Right cardiac atrium (tissue), 5 donors: ENCODE data around the gene FAM228A. TPM values are rescaled to one million over a fixed set of nuclear protein-coding genes. Genes with fewer than 3 reads are reported as not detected.
"Not testable (repeated sequence)": the region's sequence is repeated elsewhere in the genome, so short reads cannot be mapped to it uniquely, and the experiment has no call there.

Experiments used
- ATAC-seq, 2 donors: fragments of 200-7000 bp; cut with Tn5 transposase; one replicate each; pipeline versions ENCODE4 v1.8.0 to v1.9.1; 2020; ENCODE audit warnings: moderate library complexity in 2 of 2, mild to moderate bottlenecking in 1 of 2
- DNase-seq, 3 donors: peaks; one replicate each; pipeline ENCODE4 v3.0.0-alpha.2; 2020
- H3K27ac ChIP-seq: one replicate; pipeline ENCODE4 v1.5.1; 2013; ENCODE audit warnings: mild to moderate bottlenecking, low read length, control low read depth, moderate library complexity
- H3K27me3 ChIP-seq: one replicate; pipeline ENCODE4 v1.6.1; 2013; ENCODE audit not compliant: control insufficient read depth, insufficient read depth
- H3K4me1 ChIP-seq: one replicate; pipeline ENCODE4 v1.6.1; 2013; ENCODE audit warnings: low read length; ENCODE audit not compliant: control insufficient read depth, insufficient read depth
- H3K4me3 ChIP-seq: one replicate; pipeline ENCODE4 v1.5.1; 2013; ENCODE audit warnings: low read length, control low read depth
- H3K9me3 ChIP-seq: one replicate; pipeline ENCODE4 v1.6.1; 2013; ENCODE audit warnings: low read length; ENCODE audit not compliant: control insufficient read depth
- WGBS: extraction: QIAGEN DNeasy Blood & Tissue Kit; methylation state at CpG from one replicate; pipeline ENCODE4 v1.1.7; 2013; 5-methylcytosine and 5-hydroxymethylcytosine counted together
- intact Hi-C, 4 donors: fragments of 100-400 bp; cut with DNase I; formaldehyde crosslinking; loops; one replicate each; pipeline versions ENCODE4 v1.11.0 to v1.14.0; 2022 to 2023
- long read RNA-seq, 4 donors: library from polyadenylated mRNA; unstranded; transcript quantifications; one replicate each; pipeline ENCODE4 v2.0.0, GENCODE V29; 2020 to 2021
- polyA plus RNA-seq: library from polyadenylated mRNA; stranded (reverse); fragments of 200-250 nt; gene quantifications from one replicate; pipeline ENCODE4 v1.2.3, GENCODE V29; 2013
- total RNA-seq, 4 donors: library from RNA; stranded (reverse); fragmentation: NEBNext Ultra II Directional; extraction: Animal tissue kit (Norgen Biotek cat#: 25700); gene quantifications; one replicate each; pipeline ENCODE4 v1.2.1, GENCODE V29; 2021
- donor health status: healthy with polysubstance abuse.
- donor health status: DM: no; HTN: yes; CAD: no.
- donor health status: DM: no; HTN: no; CAD: no.
- donor health status: DM: no; HTN: yes; CAD: no; lungs with severe emphysema.
- donor health status: DM: yes; HTN: yes; CAD: no.

The FAM228A gene
- total RNA-seq (1 to 10 TPM in 3 of 4 donors, under 1 TPM in 1; 0.62 to 5.1 (median 2.0) TPM), polyA plus RNA-seq (1.5 TPM)
- long read RNA-seq, donor 1, transcript FAM228A-201 (6 exons, 1,774 nt): major isoform, 5 of 6 reads
- long read RNA-seq, donor 1, partial matches to known transcripts: 0 of 6 reads
- long read RNA-seq, donor 1, other reads (novel, unspliced or antisense): 1 of 6 reads
- long read RNA-seq, donor 2: 0 reads
- long read RNA-seq, donor 3, partial matches to known transcripts: 0 of 2 reads
- long read RNA-seq, donor 3, other reads (novel, unspliced or antisense): 0 of 2 reads
- long read RNA-seq, donor 4, partial matches to known transcripts: 0 of 2 reads
- long read RNA-seq, donor 4, other reads (novel, unspliced or antisense): 0 of 2 reads

- DNase-seq: peak in 2 of 3 donors; percentile 52 to 53
These were observed at the start of gene FAM228A for GRCh38 chr2:24174851-24175277. FAM228A (plus strand) TSS chr2:24175053; CDS start chr2:24175481, 428 bp downstream.

DNA sequence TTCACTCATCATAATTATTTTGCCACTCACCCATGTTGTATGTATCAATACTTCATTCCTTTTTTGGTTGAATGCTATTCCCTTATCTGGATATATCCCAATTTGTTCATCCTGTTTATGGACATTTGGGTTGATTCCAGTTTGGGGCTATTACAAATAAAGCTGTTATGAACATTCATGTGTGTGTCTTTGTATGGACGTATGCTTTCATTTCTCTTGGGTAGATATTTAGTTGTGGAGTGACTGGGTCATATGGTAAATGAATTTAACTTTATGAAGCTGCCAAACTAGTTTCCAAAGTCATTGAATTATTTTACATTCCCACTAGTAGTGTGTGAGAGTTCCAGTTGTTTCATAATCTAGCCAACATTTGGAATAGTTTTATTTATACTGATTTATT is 48.9 kb upstream of the FAM228A start:
- no peak for ATAC-seq
- no peak for DNase-seq
- Histone ChIP-seq H3K4me1 (peaks cover 2% of the 10 kb centered on the region), H3K27ac (no peak overlapping the region), H3K27me3 (no peaks in the 10 kb centered on the region), H3K9me3 (no peaks in the 10 kb centered on the region), H3K4me3 (no peak overlapping the region)
- WGBS: 44% methylated on average over 1 of the region's 1 CpG
- intact Hi-C loops: no loop called here

More at GRCh38 chr2:24174851-24175277, at the start of gene FAM228A:
- Histone ChIP-seq H3K4me1 (no peaks in the 10 kb centered on the region), H3K4me3 (no peak within 1 kb of the TSS), H3K9me3 (no peaks in the 10 kb centered on the region), H3K27me3 (no peaks in the 10 kb centered on the region), H3K27ac (no peak within 1 kb of the TSS)
- intact Hi-C loops: no loop called here
- WGBS: 26% methylated on average over 46 of the region's 46 CpGs
- ATAC-seq: peak; percentile 45 to 56

DNA sequence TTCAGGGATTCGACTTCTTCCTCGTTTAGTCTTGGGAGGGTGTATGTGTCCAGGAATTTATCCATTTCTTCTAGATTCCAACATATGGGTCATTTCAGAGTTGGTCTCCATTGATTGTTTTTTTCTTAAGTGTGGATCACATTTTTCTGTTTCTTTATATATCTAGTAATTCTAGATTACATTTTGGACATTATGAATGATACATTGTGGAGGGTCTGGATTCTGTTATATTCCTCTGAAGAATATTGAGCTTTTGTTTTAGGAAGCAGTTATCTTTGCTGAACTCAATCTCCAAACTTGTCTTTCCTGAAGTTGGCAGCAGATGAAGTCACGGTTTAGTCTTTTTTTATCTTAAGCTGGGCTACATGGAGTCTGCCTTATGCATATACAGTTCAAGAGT is 42.3 kb upstream of the FAM228A start:
- Histone ChIP-seq H3K27me3 (no peaks in the 10 kb centered on the region), H3K9me3 (no peaks in the 10 kb centered on the region), H3K4me1 (no peaks in the 10 kb centered on the region), H3K4me3 (no peak overlapping the region), H3K27ac (no peak overlapping the region)
- DNase-seq (no peak), ATAC-seq (no peak)
- intact Hi-C loops: no loop called here
- WGBS: 95% methylated on average over 3 of the region's 3 CpGs

DNA sequence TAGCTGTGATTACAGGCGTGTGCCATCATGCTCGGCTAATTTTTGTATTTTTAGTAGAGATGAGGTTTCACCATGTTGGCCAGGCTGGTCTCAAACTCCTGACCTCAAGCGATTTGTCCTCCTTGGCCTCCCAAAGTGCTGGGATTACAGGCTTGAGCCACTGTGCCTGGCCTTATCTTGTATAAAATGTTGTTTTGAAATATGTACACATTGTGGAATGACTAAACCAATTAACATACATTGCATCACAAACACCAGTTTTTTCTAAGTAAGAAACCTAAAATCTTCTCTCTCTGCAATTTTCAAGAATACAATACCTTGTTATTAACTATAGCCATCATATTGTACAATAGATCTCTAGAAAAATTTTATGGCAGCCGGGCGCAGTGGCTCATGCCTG is 34.5 kb upstream of the FAM228A start:
- DNase-seq, intact Hi-C loops, H3K4me1 ChIP-seq, ATAC-seq, H3K4me3 ChIP-seq, H3K27ac ChIP-seq, H3K27me3 ChIP-seq, H3K9me3 ChIP-seq: not testable (repeated sequence)
- WGBS: 94% methylated on average over 5 of the region's 5 CpGs

DNA sequence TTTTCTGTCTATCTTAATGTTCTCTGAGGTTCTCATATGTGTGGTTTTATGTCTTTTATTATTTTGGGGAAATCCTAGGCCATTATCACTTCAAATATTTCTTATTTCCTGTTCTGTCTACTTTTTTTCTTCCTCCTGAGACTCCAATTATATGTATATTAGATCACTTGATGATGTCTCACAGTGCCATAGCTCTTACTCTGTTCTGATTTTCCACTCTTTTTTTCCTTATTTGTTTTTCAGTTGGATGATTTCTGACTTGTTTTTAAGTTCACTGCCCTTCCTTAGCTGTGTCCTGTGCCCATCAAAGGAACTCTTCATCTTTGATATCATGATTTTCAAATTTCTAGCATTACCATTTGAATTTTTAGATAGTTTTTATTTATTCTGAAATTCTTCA is 27.5 kb upstream of the FAM228A start:
- Histone ChIP-seq H3K4me3 (no peak overlapping the region), H3K27me3 (no peaks in the 10 kb centered on the region), H3K27ac (no peak overlapping the region), H3K4me1 (no peaks in the 10 kb centered on the region), H3K9me3 (no peaks in the 10 kb centered on the region)
- ATAC-seq: no peak
- intact Hi-C loops: no loop called here
- DNase-seq: no peak

- DNase-seq: no peak
- no peak for ATAC-seq
- Histone ChIP-seq H3K27me3 (no peaks in the 10 kb centered on the region), H3K9me3 (no peaks in the 10 kb centered on the region), H3K4me1 (no peaks in the 10 kb centered on the region), H3K27ac (no peak overlapping the region), H3K4me3 (no peak overlapping the region)
- intact Hi-C loops: no loop called here
- 96% methylated on average over 5 of the region's 5 CpGs for WGBS
These were observed 22.2 kb upstream of the FAM228A start for GRCh38 chr2:24152413-24153197.

DNA sequence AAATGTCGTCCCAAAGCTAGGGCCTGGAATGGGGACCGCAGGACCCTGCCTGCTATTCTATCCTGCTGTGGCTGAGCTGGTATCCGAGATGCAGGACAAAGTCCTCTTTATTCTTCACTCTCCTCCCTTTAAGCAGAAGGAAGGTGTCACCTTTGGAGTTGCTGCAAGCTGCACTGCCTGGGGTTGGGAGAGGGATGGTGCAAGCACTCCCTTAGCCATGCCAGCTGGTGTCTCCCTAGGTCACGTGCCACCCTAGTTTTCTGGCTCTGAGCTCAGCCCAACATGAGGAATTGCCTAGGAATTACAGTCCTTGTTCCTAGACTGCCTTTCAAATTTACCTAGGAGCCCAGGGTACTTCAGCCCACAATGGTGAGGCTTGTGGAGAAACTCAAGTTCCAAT is 21.4 kb upstream of the FAM228A start:
- H3K4me3 ChIP-seq: no peak overlapping the region

DNA sequence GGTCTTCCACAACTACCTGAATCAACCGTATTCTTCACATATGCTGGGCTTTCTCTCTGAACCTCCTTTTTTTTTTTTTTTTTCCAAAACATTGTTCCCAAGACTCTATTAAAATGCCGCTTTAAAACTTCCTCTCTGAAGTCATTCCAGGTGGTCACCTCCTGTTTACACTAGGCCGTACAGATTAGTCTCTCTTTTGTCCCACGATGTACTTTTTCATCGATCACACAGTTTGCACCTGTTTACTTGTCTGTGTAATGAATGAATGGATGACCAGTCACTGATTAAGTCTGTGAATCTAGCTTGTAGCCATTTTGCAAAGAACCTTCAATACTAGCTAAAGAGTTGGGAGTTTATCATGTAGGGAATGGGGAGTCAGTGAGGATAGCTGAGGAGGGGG is 16.7 kb upstream of the FAM228A start:
- Histone ChIP-seq H3K4me3 (no peak overlapping the region), H3K27me3 (no peaks in the 10 kb centered on the region), H3K9me3 (no peaks in the 10 kb centered on the region), H3K4me1 (no peaks in the 10 kb centered on the region), H3K27ac (no peak overlapping the region)
- ATAC-seq: no peak
- no peak for DNase-seq
- 89% methylated on average over 5 of the region's 5 CpGs for WGBS
- intact Hi-C loops: no loop called here

More for the DNA sequence above, 21.4 kb upstream of the FAM228A start:
- Histone ChIP-seq H3K27me3 (no peaks in the 10 kb centered on the region), H3K9me3 (no peaks in the 10 kb centered on the region), H3K4me1 (no peaks in the 10 kb centered on the region), H3K27ac (no peak overlapping the region)
- intact Hi-C loops: no loop called here
- no peak for DNase-seq
- 89% methylated on average over 4 of the region's 4 CpGs for WGBS
- ATAC-seq: no peak

GRCh38 chr2:24159708-24160107 is 15.1 kb upstream of the FAM228A start:
- no peak for ATAC-seq
- intact Hi-C loops: no loop called here
- DNase-seq: no peak
- 93% methylated on average over 4 of the region's 4 CpGs for WGBS
- no peak overlapping the region for H3K4me3 ChIP-seq
- H3K27ac ChIP-seq: no peak overlapping the region
- H3K27me3 ChIP-seq: no peaks in the 10 kb centered on the region
- H3K9me3 ChIP-seq: no peaks in the 10 kb centered on the region
- no peaks in the 10 kb centered on the region for H3K4me1 ChIP-seq

DNA sequence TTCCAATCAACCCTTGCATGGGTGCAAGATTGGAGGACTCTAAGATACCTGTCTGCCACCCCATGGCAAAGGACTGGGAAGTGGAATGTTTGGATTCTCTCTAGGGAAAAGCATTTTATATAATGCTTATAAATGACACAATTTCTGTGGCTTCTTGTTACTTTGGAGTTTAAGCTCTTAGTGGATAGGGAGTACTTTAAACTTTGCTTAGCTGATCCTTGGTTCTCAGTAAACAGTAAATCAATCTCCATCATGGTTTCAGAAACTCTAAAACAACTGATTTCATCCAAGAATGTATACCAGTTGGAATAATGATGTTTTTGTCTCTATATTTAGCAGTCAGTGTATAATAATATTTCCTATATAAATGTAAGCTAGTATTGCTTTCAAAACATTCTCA is 14.1 kb upstream of the FAM228A start:
- no peak for ATAC-seq
- intact Hi-C loops: no loop called here
- H3K9me3 ChIP-seq: no peaks in the 10 kb centered on the region
- no peak overlapping the region for H3K4me3 ChIP-seq
- no peak for DNase-seq
- H3K4me1 ChIP-seq: no peaks in the 10 kb centered on the region
- H3K27me3 ChIP-seq: no peaks in the 10 kb centered on the region
- H3K27ac ChIP-seq: no peak overlapping the region

DNA sequence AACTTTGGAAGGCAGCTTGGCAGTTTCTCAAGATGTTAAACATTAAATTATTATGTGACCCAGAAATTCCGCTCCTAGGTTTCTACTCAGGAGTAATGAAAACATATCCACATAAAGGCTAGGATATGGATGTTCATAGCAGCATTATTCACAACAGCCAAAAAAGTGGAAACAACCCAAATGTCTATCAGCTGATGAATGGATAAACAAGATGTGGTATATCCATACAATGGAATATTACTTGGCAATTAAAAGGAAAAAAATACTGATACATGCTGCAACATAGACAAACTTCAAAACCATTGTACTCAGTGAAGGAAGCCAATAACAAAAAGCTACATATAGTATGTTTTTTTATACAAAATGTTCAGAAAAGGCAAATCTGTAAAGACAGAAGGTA is 12.4 kb upstream of the FAM228A start:
- WGBS: 95% methylated on average over 1 of the region's 1 CpG

More for the DNA sequence above, 12.4 kb upstream of the FAM228A start:
- Histone ChIP-seq H3K9me3 (no peaks in the 10 kb centered on the region), H3K27ac (no peak overlapping the region), H3K4me1 (no peaks in the 10 kb centered on the region), H3K4me3 (no peak overlapping the region), H3K27me3 (no peaks in the 10 kb centered on the region)
- intact Hi-C loops: no loop called here
- ATAC-seq: no peak
- no peak for DNase-seq
